ENCODE data around the gene GARRE1.
"Not testable (repeated sequence)": the region's sequence is repeated elsewhere in the genome, so short reads cannot be mapped to it uniquely, and the experiment has no call there.

The GARRE1 gene

GRCh38 chr19:34248941-34249340 is 5.4 kb upstream of the GARRE1 start:
- Histone ChIP-seq H2BK120ac (ENCODE audit: low read depth, low read length) (no peak overlapping the region), H2BK15ac (ENCODE audit: low read length) (no peak overlapping the region), H3K27ac (replicated peaks; ENCODE audit: low read length) (no peak overlapping the region), H3K23ac (ENCODE audit: low read depth, low read length, poor library complexity) (no peak overlapping the region), H3K36me3 (replicated peaks in 1 of 2; ENCODE audit: control insufficient read depth in 2 of 2, insufficient read depth in 2 of 2, low read length in 2 of 2) (no peaks in the 10 kb centered on the region), H3K18ac (ENCODE audit: low read length) (no peak overlapping the region), H3K79me1 (ENCODE audit: low read depth, low read length) (no peaks in the 10 kb centered on the region), H2AFZ (ENCODE audit: low read length) (no peak overlapping the region), H2AK5ac (ENCODE audit: low read depth, low read length) (no peak overlapping the region), H3K27me3 (ENCODE audit: control insufficient read depth in 3 of 3, insufficient read depth in 3 of 3, low read depth in 1 of 3, low read length in 3 of 3) (no peaks in the 10 kb centered on the region), H4K91ac (ENCODE audit: low read depth, low read length, poor library complexity) (no peak overlapping the region), H3K14ac (ENCODE audit: low read length) (no peak overlapping the region), H4K8ac (ENCODE audit: low read depth, low read length) (no peak overlapping the region), H2BK5ac (ENCODE audit: low read length) (no peak overlapping the region), H3K9ac (ENCODE audit: low read depth, low read length, poor library complexity) (no peak overlapping the region), H3K9me3 (replicated peaks in 1 of 2; ENCODE audit: control insufficient read depth in 2 of 2, insufficient read depth in 1 of 2, low read depth in 1 of 2, low read length in 2 of 2) (no peaks in the 10 kb centered on the region), H3K4me1 (ENCODE audit: control insufficient read depth in 2 of 2, insufficient read depth in 1 of 2, low read depth in 1 of 2, low read length in 2 of 2) (peaks cover 0 to 3% of the 10 kb centered on the region in 2 donors), H2BK12ac (ENCODE audit: low read length) (no peak overlapping the region), H3K4ac (ENCODE audit: low read length) (no peak overlapping the region), H3K4me3 (ENCODE audit: low read length in 2 of 2) (no peak overlapping the region), H3K4me2 (ENCODE audit: insufficient read depth, low read length, poor library complexity, severe bottlenecking) (no peak overlapping the region)
- no peak for DNase-seq (ENCODE audit: low spot score)
- WGBS, 2 donors (ENCODE audit: extremely low coverage in 2 of 2, insufficient read length in 2 of 2, insufficient replicate concordance in 1 of 2): no CpG with 5 or more reads among the region's 4 CpGs

DNA sequence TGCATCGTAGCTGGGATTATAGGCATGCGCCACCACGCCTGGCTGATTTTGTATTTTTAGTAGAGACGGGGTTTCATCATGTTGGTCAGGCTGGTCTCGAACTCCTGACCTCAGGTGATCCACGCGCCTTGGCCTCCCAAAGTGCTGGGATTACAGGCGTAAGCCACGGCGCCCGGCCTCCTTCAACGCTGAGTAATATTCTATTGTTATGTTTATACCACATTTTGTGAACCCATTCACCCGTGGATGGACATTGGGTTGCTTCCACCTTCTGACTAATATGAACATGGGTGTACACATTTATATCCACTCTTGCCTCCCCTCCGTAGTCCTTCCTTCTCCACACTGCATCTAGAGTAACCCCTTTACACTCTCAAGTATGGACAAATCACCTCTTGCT is 1.2 kb upstream of the GARRE1 start:
- H4K91ac ChIP-seq (ENCODE audit: low read depth, low read length, poor library complexity); H3K23ac ChIP-seq (ENCODE audit: low read depth, low read length, poor library complexity); H2BK120ac ChIP-seq (ENCODE audit: low read depth, low read length); H2AFZ ChIP-seq (ENCODE audit: low read length); H3K4me1 ChIP-seq (ENCODE audit: control insufficient read depth in 2 of 2, insufficient read depth in 1 of 2, low read depth in 1 of 2, low read length in 2 of 2); H3K27me3 ChIP-seq (ENCODE audit: control insufficient read depth in 3 of 3, insufficient read depth in 3 of 3, low read depth in 1 of 3, low read length in 3 of 3); H4K8ac ChIP-seq (ENCODE audit: low read depth, low read length); H3K9me3 ChIP-seq (replicated peaks in 1 of 2; ENCODE audit: control insufficient read depth in 2 of 2, insufficient read depth in 1 of 2, low read depth in 1 of 2, low read length in 2 of 2); H3K27ac ChIP-seq (replicated peaks; ENCODE audit: low read length); H3K18ac ChIP-seq (ENCODE audit: low read length); H2BK12ac ChIP-seq (ENCODE audit: low read length); H3K36me3 ChIP-seq (replicated peaks in 1 of 2; ENCODE audit: control insufficient read depth in 2 of 2, insufficient read depth in 2 of 2, low read length in 2 of 2); H3K9ac ChIP-seq (ENCODE audit: low read depth, low read length, poor library complexity); H2BK5ac ChIP-seq (ENCODE audit: low read length); H3K4me3 ChIP-seq (ENCODE audit: low read length in 2 of 2); H2BK15ac ChIP-seq (ENCODE audit: low read length); H3K79me1 ChIP-seq (ENCODE audit: low read depth, low read length); H3K14ac ChIP-seq (ENCODE audit: low read length); H3K4me2 ChIP-seq (ENCODE audit: insufficient read depth, low read length, poor library complexity, severe bottlenecking); H2AK5ac ChIP-seq (ENCODE audit: low read depth, low read length); H3K4ac ChIP-seq (ENCODE audit: low read length); DNase-seq (ENCODE audit: low spot score): not testable (repeated sequence)
- WGBS, 2 donors (ENCODE audit: extremely low coverage in 2 of 2, insufficient read length in 2 of 2, insufficient replicate concordance in 1 of 2): no CpG with 5 or more reads among the region's 14 CpGs

DNA sequence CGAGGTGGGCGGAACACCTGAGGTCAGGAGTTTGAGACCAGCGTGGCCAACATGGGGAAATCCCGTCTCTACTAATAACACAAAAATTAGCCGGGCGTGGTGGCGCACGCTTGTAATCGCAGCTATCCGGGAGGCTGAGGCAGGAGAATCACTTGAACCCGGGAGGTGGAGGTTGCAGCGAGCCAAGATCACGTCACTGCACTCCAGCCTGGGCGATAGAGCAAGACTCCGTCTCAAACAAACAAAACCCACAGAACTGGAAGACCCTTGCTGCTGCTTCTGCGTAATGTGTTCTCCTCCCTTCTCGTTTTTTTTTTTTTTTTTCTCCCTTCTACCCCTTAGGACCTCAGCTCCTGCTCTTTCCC is 691 bp upstream of the GARRE1 start:
- H3K9me3 ChIP-seq (replicated peaks in 1 of 2; ENCODE audit: control insufficient read depth in 2 of 2, insufficient read depth in 1 of 2, low read depth in 1 of 2, low read length in 2 of 2); H3K36me3 ChIP-seq (replicated peaks in 1 of 2; ENCODE audit: control insufficient read depth in 2 of 2, insufficient read depth in 2 of 2, low read length in 2 of 2); H2BK5ac ChIP-seq (ENCODE audit: low read length); H3K23ac ChIP-seq (ENCODE audit: low read depth, low read length, poor library complexity); H3K18ac ChIP-seq (ENCODE audit: low read length); H3K79me1 ChIP-seq (ENCODE audit: low read depth, low read length); H2BK12ac ChIP-seq (ENCODE audit: low read length); H3K4ac ChIP-seq (ENCODE audit: low read length); H3K14ac ChIP-seq (ENCODE audit: low read length); H3K9ac ChIP-seq (ENCODE audit: low read depth, low read length, poor library complexity); H2BK15ac ChIP-seq (ENCODE audit: low read length); H2AK5ac ChIP-seq (ENCODE audit: low read depth, low read length); H4K91ac ChIP-seq (ENCODE audit: low read depth, low read length, poor library complexity); H3K27me3 ChIP-seq (ENCODE audit: control insufficient read depth in 3 of 3, insufficient read depth in 3 of 3, low read depth in 1 of 3, low read length in 3 of 3); H4K8ac ChIP-seq (ENCODE audit: low read depth, low read length); H3K27ac ChIP-seq (replicated peaks; ENCODE audit: low read length); H2BK120ac ChIP-seq (ENCODE audit: low read depth, low read length); H3K4me1 ChIP-seq (ENCODE audit: control insufficient read depth in 2 of 2, insufficient read depth in 1 of 2, low read depth in 1 of 2, low read length in 2 of 2); DNase-seq (ENCODE audit: low spot score): not testable (repeated sequence)
- peak overlapping the region; percentile 97 for H2AFZ ChIP-seq (ENCODE audit: low read length)
- peak overlapping the region; percentile 71 for H3K4me2 ChIP-seq (ENCODE audit: insufficient read depth, low read length, poor library complexity, severe bottlenecking)
- peak overlapping the region; percentile 75 to 87 for H3K4me3 ChIP-seq (ENCODE audit: low read length in 2 of 2)
- WGBS, 2 donors (ENCODE audit: extremely low coverage in 2 of 2, insufficient read length in 2 of 2, insufficient replicate concordance in 1 of 2): no CpG with 5 or more reads among the region's 17 CpGs

GRCh38 chr19:34254698-34255432 is 511 bp downstream of the GARRE1 start:
- Histone ChIP-seq H3K14ac (ENCODE audit: low read length) (peak overlapping the region; percentile 82), H3K79me1 (ENCODE audit: low read depth, low read length) (peaks cover 4% of the 10 kb centered on the region), H4K91ac (ENCODE audit: low read depth, low read length, poor library complexity) (no peak overlapping the region), H3K4me1 (ENCODE audit: control insufficient read depth in 2 of 2, insufficient read depth in 1 of 2, low read depth in 1 of 2, low read length in 2 of 2) (peaks cover 0 to 2% of the 10 kb centered on the region in 2 donors), H3K18ac (ENCODE audit: low read length) (peak overlapping the region; percentile 89), H3K4me2 (ENCODE audit: insufficient read depth, low read length, poor library complexity, severe bottlenecking) (peak overlapping the region; percentile 62), H3K9ac (ENCODE audit: low read depth, low read length, poor library complexity) (peak overlapping the region; percentile 88), H3K36me3 (replicated peaks in 1 of 2; ENCODE audit: control insufficient read depth in 2 of 2, insufficient read depth in 2 of 2, low read length in 2 of 2) (peaks cover 0 to 12% of the 10 kb centered on the region in 2 donors), H2BK12ac (ENCODE audit: low read length) (no peak overlapping the region), H3K4ac (ENCODE audit: low read length) (no peak overlapping the region), H3K27ac (replicated peaks; ENCODE audit: low read length) (peak overlapping the region; percentile 75), H3K9me3 (replicated peaks in 1 of 2; ENCODE audit: control insufficient read depth in 2 of 2, insufficient read depth in 1 of 2, low read depth in 1 of 2, low read length in 2 of 2) (no peaks in the 10 kb centered on the region), H3K4me3 (ENCODE audit: low read length in 2 of 2) (peak overlapping the region; percentile 75 to 99), H2AK5ac (ENCODE audit: low read depth, low read length) (no peak overlapping the region), H2BK5ac (ENCODE audit: low read length) (no peak overlapping the region), H2AFZ (ENCODE audit: low read length) (peak overlapping the region; percentile 97), H2BK120ac (ENCODE audit: low read depth, low read length) (peak overlapping the region; percentile 61), H2BK15ac (ENCODE audit: low read length) (peak overlapping the region; percentile 26), H4K8ac (ENCODE audit: low read depth, low read length) (peak overlapping the region; percentile 65), H3K23ac (ENCODE audit: low read depth, low read length, poor library complexity) (peak overlapping the region; percentile 73), H3K27me3 (ENCODE audit: control insufficient read depth in 3 of 3, insufficient read depth in 3 of 3, low read depth in 1 of 3, low read length in 3 of 3) (no peaks in the 10 kb centered on the region)
- DNase-seq (ENCODE audit: low spot score): peak; percentile 48
- no CpG with 5 or more reads among the region's 88 CpGs for WGBS, 2 donors (ENCODE audit: extremely low coverage in 2 of 2, insufficient read length in 2 of 2, insufficient replicate concordance in 1 of 2)
